Neuron (in vitro differentiated cells): ENCODE measurements around the gene HMMR.
A peak's percentile ranks its signal among the peaks of the same experiment; 100 is the strongest.

Source experiments
- H2AFZ ChIP-seq: one replicate; pipeline ENCODE4 v1.6.1; 2013; ENCODE audit warnings: low read depth, mild to moderate bottlenecking, inconsistent platforms, low read length, moderate library complexity
- H3K27me3 ChIP-seq: one replicate; pipeline ENCODE4 v1.6.1; 2013; ENCODE audit warnings: low read length; ENCODE audit not compliant: insufficient read depth
- H3K36me3 ChIP-seq: one replicate; pipeline ENCODE4 v1.6.1; 2013; ENCODE audit warnings: low read length; ENCODE audit not compliant: insufficient read depth
- H3K4me1 ChIP-seq: one replicate; pipeline ENCODE4 v1.6.1; 2013; ENCODE audit warnings: low read length; ENCODE audit not compliant: insufficient read depth
- H3K4me3 ChIP-seq: 2 replicates; pipeline ENCODE4 v1.5.1; 2013; ENCODE audit warnings: mild to moderate bottlenecking, low read length, moderate library complexity
- H3K9me3 ChIP-seq: one replicate; pipeline ENCODE4 v1.6.1; 2013; ENCODE audit warnings: low read length

The HMMR gene

DNA sequence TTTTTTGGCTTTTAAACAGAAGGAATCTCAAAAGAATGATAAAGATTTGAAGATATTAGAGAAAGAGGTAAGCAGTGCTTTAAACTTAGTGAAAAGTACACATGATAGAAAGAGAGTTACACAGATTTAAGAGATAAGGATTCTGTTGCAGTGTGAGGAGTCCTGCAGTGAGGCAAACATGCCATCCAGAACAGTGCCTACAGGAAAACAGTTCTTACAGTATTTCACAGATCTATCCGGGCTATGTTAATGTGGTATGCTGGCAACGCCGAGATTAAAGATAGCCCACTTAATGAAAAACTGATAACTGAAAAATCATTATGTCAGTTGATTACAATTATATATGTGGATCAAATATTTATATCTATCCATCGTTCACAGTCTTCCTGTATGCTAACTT is 7.2 kb downstream of the HMMR start:
- Histone ChIP-seq H3K9me3 (no peaks in the 10 kb centered on the region), H2AFZ (no peak overlapping the region), H3K4me1 (no peaks in the 10 kb centered on the region), H3K36me3 (peaks cover 51% of the 10 kb centered on the region), H3K27me3 (no peaks in the 10 kb centered on the region), H3K4me3 (no peak overlapping the region)

- Histone ChIP-seq H3K27me3 (no peaks in the 10 kb centered on the region), H3K36me3 (peaks cover 76% of the 10 kb centered on the region), H3K9me3 (no peaks in the 10 kb centered on the region), H2AFZ (no peak overlapping the region), H3K4me1 (no peaks in the 10 kb centered on the region), H3K4me3 (no peak overlapping the region)
These were observed 13.3 kb downstream of the HMMR start for GRCh38 chr5:163473635-163474243.

GRCh38 chr5:163475411-163475810 is 15.0 kb downstream of the HMMR start:
- Histone ChIP-seq H3K9me3 (no peaks in the 10 kb centered on the region), H3K4me1 (no peaks in the 10 kb centered on the region), H3K27me3 (no peaks in the 10 kb centered on the region), H2AFZ (no peak overlapping the region), H3K4me3 (no peak overlapping the region), H3K36me3 (peaks cover 84% of the 10 kb centered on the region)

DNA sequence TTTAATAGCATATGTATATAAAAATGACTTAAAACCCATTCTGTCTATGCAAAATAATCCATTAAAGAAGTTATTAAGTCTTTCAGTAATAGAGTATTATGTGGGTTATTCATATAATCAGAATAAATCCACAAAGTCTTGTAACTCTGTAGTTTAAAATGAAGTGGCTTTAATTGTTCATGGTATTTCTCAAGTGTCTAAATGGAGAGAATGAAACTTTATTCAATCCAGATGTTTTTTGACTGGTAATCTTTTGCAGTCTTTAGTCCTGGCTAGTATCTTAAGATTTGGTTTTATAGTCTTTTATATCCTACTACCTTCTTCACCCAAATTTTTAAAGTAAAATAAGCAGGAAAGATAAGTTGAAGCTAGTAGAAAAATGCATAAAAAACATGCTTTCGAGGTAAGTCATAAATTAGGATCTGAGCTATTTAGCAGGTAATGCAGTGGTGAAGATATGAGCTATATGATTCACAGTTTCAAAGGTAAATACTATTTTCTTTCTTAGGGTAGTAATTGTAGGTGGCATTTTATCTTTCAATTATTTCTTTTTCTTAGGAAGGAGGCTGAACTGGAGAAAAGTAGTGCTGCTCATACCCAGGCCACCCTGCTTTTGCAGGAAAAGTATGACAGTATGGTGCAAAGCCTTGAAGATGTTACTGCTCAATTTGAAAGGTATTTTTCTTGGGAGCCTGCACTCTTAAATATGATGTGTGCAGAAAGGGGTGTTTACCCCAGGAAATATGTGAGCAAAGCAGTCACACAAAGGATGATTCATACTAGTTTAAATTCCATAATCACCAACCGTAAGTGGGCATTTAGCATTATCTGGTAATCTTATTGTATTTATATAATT is 17.9 kb downstream of the HMMR start:
- Histone ChIP-seq H3K4me1 (no peaks in the 10 kb centered on the region), H3K9me3 (no peaks in the 10 kb centered on the region), H3K4me3 (no peak overlapping the region), H2AFZ (no peak overlapping the region), H3K36me3 (peaks cover 68% of the 10 kb centered on the region), H3K27me3 (no peaks in the 10 kb centered on the region)

DNA sequence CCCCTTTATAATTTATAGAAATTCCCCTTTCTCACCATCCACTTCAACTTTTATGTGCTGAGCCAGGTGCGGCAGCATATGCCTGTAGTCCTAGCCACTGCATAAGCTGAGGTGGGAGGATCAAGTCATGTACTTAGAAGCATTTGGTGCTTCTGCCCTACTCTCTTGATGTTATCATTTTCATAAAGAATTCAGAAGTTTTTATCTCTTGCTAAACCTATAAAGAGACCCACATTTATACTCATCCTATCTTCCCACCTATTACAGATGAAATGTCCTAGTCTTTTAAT is 18.5 kb downstream of the HMMR start:
- Histone ChIP-seq H3K27me3 (no peaks in the 10 kb centered on the region), H3K4me3 (no peak overlapping the region), H3K4me1 (no peaks in the 10 kb centered on the region), H3K36me3 (peaks cover 69% of the 10 kb centered on the region), H2AFZ (no peak overlapping the region), H3K9me3 (no peaks in the 10 kb centered on the region)

GRCh38 chr5:163489055-163489744 is 28.8 kb downstream of the HMMR start:
- Histone ChIP-seq H3K27me3 (no peaks in the 10 kb centered on the region), H3K9me3 (peaks cover 3% of the 10 kb centered on the region), H3K36me3 (peaks cover 66% of the 10 kb centered on the region), H2AFZ (no peak overlapping the region), H3K4me3 (no peak overlapping the region), H3K4me1 (no peaks in the 10 kb centered on the region)

GRCh38 chr5:163489745-163490075 is 29.3 kb downstream of the HMMR start:
- no peak overlapping the region for H2AFZ ChIP-seq
- no peak overlapping the region for H3K4me3 ChIP-seq
- no peaks in the 10 kb centered on the region for H3K27me3 ChIP-seq
- H3K36me3 ChIP-seq, result peaks cover 61% of the 10 kb centered on the region
- no peaks in the 10 kb centered on the region for H3K4me1 ChIP-seq
- H3K9me3 ChIP-seq, result peaks cover 3% of the 10 kb centered on the region

DNA sequence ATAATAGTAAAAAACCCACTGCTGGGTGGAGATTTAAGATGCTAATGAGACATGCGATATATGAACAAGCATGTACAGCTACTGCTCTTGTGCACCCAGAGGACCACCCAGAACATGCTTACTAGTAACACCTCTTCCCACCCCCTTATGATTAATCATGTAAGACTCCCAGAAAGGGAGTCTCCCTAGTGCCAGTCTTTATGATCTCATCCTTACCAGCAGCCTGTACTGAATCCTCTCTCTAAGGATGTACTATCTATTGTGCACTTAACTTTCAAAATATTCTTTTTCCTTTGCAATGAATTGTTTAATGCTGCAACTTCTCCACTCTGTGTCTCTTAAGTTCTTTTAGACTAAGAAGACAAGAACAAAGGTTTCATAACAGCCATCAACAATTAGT is 35.9 kb downstream of the HMMR start:
- H3K4me3 ChIP-seq, result no peak overlapping the region
- no peak overlapping the region for H2AFZ ChIP-seq
- no peaks in the 10 kb centered on the region for H3K9me3 ChIP-seq
- H3K36me3 ChIP-seq, result peaks cover 17% of the 10 kb centered on the region
- no peaks in the 10 kb centered on the region for H3K27me3 ChIP-seq
- no peaks in the 10 kb centered on the region for H3K4me1 ChIP-seq

GRCh38 chr5:163497315-163497714 is 36.9 kb downstream of the HMMR start:
- no peaks in the 10 kb centered on the region for H3K9me3 ChIP-seq

DNA sequence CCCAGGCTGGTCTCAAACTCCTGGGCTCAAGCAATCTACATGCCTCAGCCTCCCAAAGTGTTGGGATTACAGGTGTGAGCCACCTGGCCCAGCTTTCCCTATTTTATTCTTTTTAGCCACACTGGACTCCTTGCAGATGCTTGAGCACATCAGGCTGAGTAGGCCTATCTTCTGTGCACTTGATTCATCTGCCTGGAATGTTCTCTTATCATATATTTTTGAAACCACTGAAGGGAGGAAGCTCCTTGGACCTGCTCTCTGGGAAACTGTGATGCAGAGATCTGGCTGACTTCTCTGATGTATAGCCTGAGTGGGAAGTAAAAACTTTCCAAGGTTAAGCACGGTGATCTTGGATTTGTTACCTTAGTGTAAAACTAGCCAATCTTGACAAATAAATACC is 38.5 kb downstream of the HMMR start:
- Histone ChIP-seq H2AFZ (no peak overlapping the region), H3K27me3 (no peaks in the 10 kb centered on the region), H3K36me3 (no peaks in the 10 kb centered on the region), H3K4me1 (peaks cover 5% of the 10 kb centered on the region), H3K9me3 (no peaks in the 10 kb centered on the region), H3K4me3 (no peak overlapping the region)

More at GRCh38 chr5:163497315-163497714, 36.9 kb downstream of the HMMR start:
- peaks cover under 1% of the 10 kb centered on the region for H3K4me1 ChIP-seq
- peaks cover 10% of the 10 kb centered on the region for H3K36me3 ChIP-seq
- H3K27me3 ChIP-seq, result no peaks in the 10 kb centered on the region
- H2AFZ ChIP-seq, result no peak overlapping the region
- H3K4me3 ChIP-seq, result no peak overlapping the region

DNA sequence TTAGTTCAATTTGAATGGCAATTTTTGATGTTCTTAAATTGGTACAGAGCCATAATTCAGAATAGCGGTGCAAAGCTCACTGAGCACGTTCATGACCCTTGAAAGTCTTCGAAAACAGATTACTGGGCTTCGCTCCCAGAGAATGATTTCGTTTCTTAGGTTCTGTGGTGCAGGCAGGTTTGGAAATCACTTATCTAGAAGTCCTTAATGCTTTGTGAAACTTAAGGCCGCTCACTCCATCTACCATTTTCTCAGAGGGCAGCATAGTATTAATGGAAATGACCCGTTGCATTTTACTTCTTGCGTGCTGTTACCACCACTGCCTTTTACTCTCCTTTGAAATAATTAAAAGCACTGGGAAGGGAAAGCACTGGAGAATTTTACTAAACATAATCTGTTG is 42.1 kb downstream of the HMMR start:
- Histone ChIP-seq H3K36me3 (no peaks in the 10 kb centered on the region), H3K27me3 (no peaks in the 10 kb centered on the region), H3K9me3 (no peaks in the 10 kb centered on the region), H3K4me1 (peaks cover 17% of the 10 kb centered on the region), H3K4me3 (peak overlapping the region; percentile 68), H2AFZ (peak overlapping the region; percentile 59)

DNA sequence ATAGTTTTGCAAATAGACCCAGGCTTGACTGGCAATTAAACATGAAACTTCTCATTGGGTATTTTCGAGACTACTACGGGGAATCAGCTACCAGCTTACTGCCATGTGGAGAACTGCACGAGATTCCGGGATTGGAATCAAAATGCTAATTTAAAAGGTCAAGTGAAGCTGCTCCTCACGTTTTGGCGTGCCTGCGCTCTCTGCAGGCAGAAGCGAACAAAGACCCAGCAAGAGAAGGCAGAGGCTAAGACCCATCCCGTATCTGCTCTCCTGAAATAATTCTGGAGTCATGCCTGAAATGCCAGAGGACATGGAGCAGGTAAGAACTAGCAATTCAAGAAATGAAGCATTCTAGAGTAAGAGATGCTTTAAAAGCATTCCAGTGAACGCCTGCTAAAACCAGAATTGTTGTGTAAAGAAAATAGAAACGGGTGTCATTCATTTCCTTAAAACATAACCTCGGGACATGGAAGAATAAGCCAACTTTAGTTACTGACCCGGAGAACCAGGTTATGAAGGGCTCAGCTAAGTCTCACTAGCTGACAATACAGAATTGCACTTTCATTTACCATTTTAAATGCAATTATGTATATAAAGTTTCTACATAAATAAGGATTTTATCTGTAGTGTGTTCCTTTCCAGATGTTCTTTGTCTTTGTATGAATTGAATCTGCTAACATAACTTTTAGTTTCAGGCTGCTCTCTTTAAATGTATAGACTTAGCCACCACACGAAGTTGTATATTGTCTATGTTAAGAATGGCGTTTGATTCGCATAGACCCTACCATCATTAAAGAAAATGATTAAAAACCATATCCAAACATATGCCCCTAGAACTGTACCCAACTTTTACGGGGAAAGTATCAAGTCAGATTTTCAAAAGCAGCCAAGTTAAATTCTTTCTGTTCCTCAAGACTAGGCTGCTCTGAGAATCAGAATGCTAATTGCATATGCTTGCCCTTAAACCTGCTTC is 43.0 kb downstream of the HMMR start:
- no peaks in the 10 kb centered on the region for H3K9me3 ChIP-seq
- no peaks in the 10 kb centered on the region for H3K27me3 ChIP-seq
- H3K4me3 ChIP-seq, result peak overlapping the region; percentile 68
- H2AFZ ChIP-seq, result peak overlapping the region; percentile 70
- no peaks in the 10 kb centered on the region for H3K36me3 ChIP-seq
- H3K4me1 ChIP-seq, result peaks cover 20% of the 10 kb centered on the region
